Measurements from ENCODE around the gene SETD6.
"Not testable (repeated sequence)": the region's sequence is repeated elsewhere in the genome, so short reads cannot be mapped to it uniquely, and the experiment has no call there.

The SETD6 gene

GRCh38 chr16:58515125-58515870 lies at the start of gene SETD6:
Gene SETD6 (plus strand): TSS chr16:58515517. CDS start chr16:58515538, 21 bp downstream.
- peak; percentile 57 for DNase-seq

- no peak for DNase-seq
These were observed 49.5 kb upstream of the SETD6 start for GRCh38 chr16:58465817-58466216.

- no peak for DNase-seq
These were observed 48.9 kb upstream of the SETD6 start for GRCh38 chr16:58466396-58466795.

DNA sequence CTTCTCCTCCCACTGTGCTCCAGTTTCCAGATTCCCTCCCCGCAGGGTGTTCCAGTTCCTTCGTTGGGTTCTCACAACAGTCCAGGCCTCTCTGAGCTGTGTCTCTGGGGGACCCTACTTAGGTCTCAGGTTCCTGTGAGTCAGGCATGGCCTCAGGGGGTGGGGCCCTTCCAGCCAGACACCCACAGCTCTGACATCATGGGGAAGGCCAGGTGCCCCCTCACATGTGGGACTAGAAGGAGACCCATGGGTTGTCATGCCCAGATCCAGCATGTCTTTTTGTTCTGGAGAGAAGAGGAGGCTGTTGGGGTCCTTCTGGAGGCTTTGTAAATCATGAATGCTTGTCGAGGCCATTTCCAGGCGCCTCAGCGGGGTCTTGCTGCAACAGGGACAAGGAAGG lies 47.4 kb upstream of the SETD6 start:
- DNase-seq = no peak

GRCh38 chr16:58471209-58471975 lies 43.9 kb upstream of the SETD6 start:
- DNase-seq = no peak

DNA sequence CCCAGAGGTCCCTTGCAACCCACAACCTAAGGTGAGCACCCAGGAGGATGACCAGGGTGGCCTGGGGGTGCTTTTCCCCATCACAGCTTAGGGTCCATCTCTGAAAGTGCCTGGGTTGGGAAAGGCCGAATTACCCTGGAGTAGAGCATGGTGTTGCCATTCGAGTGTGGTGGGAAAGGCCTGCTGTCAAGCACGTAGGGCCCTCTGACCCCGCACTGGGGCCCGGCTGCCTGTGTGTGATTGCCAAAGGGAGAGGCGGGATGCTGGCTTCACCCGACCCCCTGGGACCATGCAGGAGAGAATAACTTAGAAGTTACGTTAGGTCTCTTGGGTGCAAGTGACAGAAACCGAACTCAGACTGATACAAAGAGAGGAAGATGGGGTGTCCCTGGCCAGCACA lies 43.1 kb upstream of the SETD6 start:
- DNase-seq = no peak

DNA sequence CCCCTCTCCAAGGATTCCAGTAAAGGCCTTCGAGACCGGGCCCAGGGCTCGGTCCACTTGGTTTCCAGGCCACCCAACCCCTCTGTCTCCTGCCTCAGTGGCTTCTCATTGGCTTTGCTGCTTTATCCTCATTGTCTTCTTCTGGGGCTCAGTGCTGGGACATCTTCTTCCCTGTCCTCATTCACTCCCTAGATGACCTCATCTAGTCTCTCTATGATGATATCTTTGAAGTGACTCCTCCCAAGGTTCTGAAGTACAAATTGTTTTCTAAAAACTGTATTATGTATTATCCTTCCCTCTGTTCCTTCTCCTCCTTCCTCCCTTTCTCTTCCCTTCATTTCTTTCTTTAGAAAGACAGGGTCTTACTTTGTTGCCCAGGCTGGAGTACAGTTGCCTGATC lies 42.5 kb upstream of the SETD6 start:
- no peak for DNase-seq

- DNase-seq = no peak
These were observed 41.0 kb upstream of the SETD6 start for GRCh38 chr16:58474296-58474695.

DNA sequence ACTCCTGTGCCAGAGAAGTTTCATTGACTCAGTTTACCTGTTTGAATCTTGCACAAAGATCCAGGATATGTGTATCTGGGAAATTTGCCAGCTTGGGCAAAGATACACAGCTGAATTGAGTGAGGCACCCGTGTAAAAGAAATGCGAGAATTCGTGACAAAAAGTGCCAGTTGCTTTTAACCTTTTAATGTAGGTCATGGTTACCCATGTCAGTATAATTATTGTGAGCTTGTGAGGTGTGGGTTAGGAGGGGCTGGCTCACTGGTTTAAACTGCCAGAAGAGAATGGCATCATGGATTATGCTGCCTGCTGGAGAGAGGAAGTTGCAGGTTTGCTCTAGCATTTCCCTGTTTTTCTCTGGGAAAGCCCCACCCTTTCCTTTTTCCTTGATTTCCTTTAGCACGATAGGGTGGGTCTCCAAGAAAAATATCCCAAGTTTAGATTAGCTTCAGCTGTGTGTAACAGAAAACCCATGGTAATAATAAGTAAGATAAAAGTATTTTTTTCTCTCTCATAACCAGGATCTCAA lies 40.2 kb upstream of the SETD6 start:
- no peak for DNase-seq

DNA sequence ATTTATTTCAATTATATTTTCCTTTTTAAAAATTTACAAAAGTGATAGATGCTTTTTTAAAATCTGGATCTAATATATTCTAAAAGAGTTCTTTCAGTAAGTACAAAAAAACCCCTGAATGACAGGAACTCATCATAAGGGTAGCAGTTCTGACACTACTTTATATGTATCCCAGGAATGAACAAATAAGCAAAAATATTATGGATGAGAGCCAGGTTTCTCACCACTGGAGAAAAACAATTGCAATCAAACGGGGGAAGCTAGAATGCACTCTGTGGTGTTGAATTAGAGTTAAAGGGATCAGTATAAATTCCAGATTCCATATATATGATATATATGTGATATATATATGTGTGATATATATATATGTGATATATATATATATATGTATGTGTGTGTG lies 38.5 kb upstream of the SETD6 start:
- DNase-seq = no peak

DNA sequence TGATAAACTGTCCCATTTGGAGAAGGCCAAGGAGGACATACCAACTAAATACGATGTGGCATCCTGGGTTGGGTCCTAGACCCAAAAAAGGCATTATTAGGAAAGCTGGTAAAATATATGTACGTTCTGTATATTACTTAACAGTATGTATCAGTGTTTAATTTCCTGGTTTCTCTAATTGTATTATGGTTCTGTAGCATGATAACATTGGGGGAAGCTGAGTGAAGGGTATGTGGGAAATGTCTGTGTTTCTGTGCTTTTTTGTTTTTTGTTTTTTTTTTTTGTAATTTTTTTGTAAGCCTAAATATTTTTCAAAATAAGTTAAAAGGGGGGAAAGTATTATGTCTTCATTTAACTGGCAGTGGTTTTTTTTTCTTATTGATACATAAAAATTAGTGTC lies 36.9 kb upstream of the SETD6 start:
- no peak for DNase-seq

DNA sequence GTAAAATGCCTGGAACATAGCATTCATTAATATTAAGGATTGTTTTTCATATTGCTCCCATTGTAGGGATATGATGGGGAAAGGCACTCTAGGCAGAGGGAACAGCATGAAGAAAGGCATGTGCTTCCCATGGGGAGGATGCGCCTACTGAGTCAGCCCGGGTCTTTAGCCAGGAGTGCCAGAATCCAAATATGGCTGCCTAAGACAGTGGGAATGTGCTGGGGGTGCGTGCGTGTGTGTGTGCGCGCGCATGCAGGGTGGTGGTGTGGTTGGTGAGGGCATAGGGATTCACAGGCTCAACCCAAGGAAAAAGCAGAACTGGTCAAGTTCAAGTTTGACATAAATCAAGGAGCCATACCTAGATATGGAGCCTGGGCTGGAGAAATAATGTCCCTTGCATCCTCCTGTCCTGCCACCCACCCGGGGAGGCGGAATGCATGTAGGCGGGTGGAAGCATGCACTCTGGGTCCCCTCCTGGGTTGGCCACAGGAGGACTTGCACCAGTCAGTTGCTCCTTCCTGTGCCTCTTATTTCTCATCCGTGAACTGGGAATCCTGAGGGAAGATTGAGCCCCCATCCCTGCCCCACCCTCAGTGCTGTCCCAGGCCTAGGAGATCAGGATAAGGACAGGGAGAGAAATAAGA lies 34.0 kb upstream of the SETD6 start:
- DNase-seq = no peak

- DNase-seq = no peak
These were observed 33.4 kb upstream of the SETD6 start for GRCh38 chr16:58481931-58482330.

GRCh38 chr16:58485184-58485887 lies 30.0 kb upstream of the SETD6 start:
- no peak for DNase-seq

DNA sequence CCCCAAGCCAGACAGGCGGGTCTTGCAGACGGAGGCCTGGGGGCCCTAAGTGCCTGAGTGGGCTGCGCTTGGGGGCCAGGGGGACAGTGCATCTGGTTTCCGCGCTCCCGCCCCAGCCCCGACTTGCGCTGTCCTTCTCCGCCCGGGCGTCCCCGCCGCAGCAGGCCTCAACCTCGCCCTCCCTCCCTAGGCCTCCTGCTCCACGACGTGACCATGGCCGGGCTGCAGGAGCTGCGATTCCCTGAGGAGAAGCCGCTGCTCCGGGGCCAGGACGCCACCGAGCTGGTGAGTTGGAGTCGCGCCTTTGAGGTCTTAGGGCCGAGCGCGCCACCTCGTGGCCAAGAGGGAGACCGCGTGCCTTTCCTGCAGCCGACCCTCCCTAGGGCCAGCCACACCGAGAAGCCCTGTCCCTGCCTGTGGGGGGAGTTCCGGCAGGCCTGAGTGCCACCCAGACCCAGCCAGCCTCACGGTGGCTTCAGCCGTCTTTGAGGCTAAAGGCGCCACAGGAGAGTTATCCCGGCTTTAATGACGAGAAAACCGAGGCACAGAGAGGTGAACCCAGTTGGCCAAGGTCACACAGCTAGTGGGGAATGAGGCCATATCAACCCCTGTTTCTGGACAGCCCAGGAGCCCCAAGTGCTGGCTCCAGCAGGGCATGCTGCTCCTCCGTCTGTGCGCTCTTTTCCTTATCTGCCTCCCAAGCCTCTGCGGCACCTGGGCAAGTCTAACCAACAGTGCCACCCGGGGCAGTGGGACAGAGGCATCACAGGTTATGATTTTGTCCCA lies 27.6 kb upstream of the SETD6 start:
- peak; percentile 31 for DNase-seq

DNA sequence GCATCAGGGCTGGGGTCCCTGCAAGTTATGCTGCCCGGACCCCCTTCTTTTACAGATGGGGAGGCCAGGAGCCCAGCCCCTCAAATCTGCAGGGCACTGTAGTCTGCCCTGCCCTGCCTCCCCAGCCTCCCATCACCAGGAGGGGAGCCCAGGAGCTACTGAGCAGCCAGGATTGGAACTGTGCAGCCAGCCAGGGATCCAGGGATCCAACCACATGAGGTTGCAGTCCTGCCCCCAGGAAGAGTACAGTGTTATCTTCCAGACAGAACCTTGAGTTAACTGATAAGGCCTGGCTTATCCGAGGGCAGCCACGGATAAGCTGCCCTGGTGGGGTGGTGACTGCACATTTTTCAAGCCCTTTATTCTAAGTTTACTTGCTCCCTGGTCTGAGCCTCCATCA lies 26.8 kb upstream of the SETD6 start:
- no peak for DNase-seq

DNA sequence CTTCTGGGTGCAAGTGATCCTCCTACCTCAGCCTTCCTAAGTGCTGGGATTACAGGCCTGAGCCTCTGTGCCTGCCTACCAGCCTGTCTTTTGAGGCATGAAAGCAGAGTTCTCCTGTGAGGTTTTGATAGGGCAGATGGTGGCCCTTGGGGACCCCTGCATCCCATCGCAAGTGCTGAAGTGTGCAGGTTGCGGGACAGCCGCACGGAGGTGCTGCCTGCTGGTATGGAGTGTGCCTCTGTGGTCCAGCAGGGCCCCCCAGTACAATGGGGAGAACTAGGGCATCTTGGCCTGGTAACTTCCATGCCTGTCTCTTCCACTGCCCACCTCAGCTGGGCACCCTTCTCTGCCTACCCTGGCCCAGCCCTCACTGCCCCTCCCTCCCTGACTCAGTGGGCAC lies 25.3 kb upstream of the SETD6 start:
- DNase-seq = no peak

DNA sequence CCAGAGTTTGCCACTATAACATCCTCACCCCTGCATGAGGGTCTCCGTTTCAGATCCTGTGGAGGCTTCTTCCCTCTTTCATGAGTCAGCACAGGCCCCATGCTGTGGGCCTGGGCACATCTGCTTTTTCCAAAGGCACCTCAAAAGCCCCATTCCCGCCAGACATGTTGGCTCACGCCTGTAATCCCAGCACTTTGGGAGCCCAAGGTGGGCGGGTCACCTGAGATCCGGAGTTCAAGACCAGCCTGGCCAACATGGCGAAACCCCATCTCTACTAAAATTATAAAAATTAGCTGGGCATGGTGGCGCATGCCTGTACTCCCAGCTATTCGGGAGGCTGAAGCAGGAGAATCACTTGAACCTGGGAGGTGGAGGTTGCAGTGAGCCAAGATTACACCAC lies 24.8 kb upstream of the SETD6 start:
- DNase-seq = not testable (repeated sequence)

DNA sequence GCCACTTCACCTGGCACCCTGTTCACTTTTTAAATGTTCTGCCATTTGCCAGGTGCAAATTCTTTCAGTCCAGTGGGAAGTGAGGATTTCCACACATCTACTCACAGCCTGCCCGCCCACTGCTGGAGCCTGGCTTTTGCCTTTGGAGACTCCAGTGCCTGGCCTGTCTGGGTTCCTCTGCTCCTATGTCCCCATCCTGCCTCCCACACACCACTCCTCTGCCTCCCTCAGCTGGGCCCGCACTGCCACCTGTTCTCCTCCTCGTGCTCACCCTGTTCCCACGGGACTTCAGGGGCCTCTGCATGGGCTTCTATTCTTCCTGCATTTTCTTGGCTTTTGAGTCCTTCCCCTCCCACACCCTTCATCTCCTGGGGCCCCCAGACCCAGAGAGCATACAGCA lies 23.3 kb upstream of the SETD6 start:
- no peak for DNase-seq

DNA sequence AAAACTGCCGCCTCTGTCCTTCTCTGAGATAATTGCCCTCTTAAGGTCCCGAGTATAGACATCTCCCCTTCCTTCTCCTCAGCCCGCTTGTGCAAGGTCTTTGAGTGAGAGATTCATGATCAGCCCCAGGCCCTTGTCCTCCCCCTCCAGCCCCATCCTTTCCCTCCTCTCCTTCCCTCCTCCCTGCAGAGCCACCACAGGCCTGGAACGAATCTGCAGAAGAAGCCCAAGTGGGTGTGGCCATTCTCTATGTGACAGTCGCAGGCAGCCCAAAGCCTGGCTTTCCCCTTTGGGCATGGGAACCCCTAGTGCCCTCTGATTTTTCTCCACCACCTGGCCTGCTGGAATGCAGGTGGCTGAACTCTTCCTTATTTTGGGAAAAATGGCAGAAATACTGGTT lies 22.6 kb upstream of the SETD6 start:
- DNase-seq = no peak

- DNase-seq = no peak
These were observed 21.4 kb upstream of the SETD6 start for GRCh38 chr16:58493756-58494431.
